Skeletal muscle cell (primary cell): ENCODE measurements around the gene DPP10.
"Not testable (repeated sequence)": the region's sequence is repeated elsewhere in the genome, so short reads cannot be mapped to it uniquely, and the experiment has no call there.

Experiments
- DNase-seq: peaks from one replicate; pipeline ENCODE4 v3.0.0-alpha.2; 2010; ENCODE audit warnings: low read depth
- H3K4me3 ChIP-seq: 2 replicates; pipeline ENCODE4 v1.5.1; 2011; ENCODE audit warnings: low read depth, mild to moderate bottlenecking, control low read depth, low read length, moderate library complexity

Gene DPP10

GRCh38 chr2:114496959-114497358 lies 54.5 kb downstream of the DPP10 start:
- H3K4me3 ChIP-seq = no peak overlapping the region
- no peak for DNase-seq

GRCh38 chr2:114499101-114499500 lies 56.7 kb downstream of the DPP10 start:
- H3K4me3 ChIP-seq = no peak overlapping the region
- DNase-seq = no peak

GRCh38 chr2:114507744-114508143 lies 65.3 kb downstream of the DPP10 start:
- H3K4me3 ChIP-seq = no peak overlapping the region
- DNase-seq = no peak

- DNase-seq = no peak
- no peak overlapping the region for H3K4me3 ChIP-seq
Measured at GRCh38 chr2:114515882-114516281, 73.4 kb downstream of the DPP10 start.

DNA sequence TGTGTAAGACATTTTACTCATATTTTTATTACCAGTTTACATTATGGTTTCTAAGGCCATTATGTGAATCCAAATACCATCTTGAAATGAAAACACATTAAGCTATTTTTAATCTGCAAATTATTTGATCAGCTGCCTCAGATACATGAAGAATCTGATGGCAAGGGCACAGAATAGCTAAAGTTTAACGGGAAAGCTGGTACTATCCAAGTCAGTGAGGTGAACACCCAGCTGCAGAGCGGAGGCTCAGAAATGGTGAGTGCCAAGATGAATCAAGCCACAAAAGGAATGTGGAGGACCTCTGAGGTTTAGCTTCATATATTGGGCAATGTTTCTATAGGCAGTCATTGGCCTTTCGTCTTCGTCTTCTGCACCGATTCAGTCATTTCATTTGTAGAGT lies 75.1 kb downstream of the DPP10 start:
- H3K4me3 ChIP-seq = no peak overlapping the region
- DNase-seq = no peak

DNA sequence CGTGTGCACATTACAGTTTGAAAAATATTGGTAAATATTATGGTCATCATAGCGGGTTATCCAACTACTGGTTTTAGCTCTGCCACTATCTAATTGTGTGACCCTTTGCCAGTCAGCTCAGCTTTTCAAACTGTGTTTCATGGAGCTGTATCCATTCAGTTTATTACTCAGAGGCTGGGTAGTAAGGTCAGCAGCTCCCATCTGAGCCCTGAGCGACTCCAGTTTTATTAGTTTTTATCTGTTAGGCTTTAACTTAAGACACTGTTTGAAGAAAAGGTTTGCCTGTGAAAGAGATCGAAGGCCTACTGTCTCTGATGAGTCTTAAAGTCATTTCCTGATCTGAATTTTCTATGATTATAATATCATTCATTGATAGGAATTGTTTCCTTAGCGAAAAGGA lies 76.3 kb downstream of the DPP10 start:
- H3K4me3 ChIP-seq = no peak overlapping the region
- no peak for DNase-seq

DNA sequence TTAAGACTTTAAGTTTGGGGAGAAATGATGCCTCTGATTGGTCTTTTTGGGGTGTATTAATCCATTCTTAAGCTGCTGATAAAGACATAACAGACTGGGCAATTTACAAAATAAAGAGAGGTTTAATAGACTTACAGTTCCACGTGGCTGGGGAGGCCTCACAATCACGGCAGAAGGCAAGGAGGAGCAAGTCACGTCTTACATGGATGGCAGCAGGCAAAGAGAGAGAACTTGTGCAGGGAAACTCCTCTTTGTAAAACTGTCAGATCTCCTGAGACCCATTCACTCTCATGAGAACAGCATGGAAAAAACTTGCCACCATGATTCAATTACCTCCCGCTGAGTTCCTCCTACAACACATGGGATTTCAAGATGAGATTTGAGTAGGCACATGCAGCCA lies 80.2 kb downstream of the DPP10 start:
- DNase-seq, H3K4me3 ChIP-seq: not testable (repeated sequence)

GRCh38 chr2:114525955-114526354 lies 83.5 kb downstream of the DPP10 start:
- DNase-seq = no peak
- no peak overlapping the region for H3K4me3 ChIP-seq

DNA sequence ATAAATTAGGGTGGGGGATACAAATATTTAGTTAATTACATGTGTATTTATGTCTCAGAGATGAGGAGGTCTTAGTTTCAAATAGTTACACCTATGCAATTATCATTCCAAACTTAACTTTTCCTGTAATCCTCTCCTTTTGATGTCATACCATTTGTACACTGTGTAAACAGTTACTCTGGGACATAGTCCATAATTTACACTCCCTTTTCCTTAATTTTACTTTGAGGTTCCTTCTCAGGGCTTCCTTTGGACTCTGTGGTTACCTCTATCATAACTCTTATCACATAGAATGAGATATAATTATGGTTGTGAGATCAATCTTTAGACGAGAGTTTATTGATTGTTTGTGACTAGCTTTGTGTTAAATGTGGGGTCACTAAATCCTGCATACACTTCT lies 84.4 kb downstream of the DPP10 start:
- DNase-seq = no peak
- H3K4me3 ChIP-seq = no peak overlapping the region

DNA sequence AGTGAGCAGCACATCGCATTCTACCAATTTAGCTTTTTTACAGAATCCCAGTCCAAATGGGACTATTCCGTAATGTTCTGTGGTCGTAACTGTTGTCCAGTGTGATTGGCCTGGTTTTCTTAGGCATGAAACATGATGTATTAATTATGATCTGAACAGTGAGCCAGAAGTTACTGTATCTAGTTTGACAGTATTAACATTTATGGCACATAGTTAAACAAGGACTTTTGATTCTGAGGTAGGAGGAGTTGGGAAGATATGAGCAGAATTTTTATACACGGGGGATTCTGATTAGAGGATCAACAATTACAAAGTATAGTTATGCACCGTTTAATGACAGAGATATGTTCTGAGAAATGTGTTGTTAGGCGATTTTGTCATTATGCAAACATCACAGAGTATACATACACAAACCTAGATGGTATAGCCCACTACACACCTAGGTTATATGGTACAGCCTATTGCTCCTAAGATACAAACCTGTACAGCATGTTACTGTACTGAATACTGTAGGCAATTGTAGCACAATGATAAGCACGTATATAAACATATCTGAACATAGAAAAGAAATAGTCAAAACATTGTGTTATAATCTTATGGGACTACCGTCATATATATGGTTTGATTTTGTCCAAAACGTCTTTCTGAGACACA lies 85.0 kb downstream of the DPP10 start:
- no peak for DNase-seq
- no peak overlapping the region for H3K4me3 ChIP-seq

- no peak overlapping the region for H3K4me3 ChIP-seq
- no peak for DNase-seq
Measured at GRCh38 chr2:114534116-114535084, 92.0 kb downstream of the DPP10 start.

- no peak overlapping the region for H3K4me3 ChIP-seq
- no peak for DNase-seq
Measured at GRCh38 chr2:114537777-114538176, 95.3 kb downstream of the DPP10 start.

- no peak for DNase-seq
- no peak overlapping the region for H3K4me3 ChIP-seq
Measured at GRCh38 chr2:114542695-114543094, 100.3 kb downstream of the DPP10 start.

DNA sequence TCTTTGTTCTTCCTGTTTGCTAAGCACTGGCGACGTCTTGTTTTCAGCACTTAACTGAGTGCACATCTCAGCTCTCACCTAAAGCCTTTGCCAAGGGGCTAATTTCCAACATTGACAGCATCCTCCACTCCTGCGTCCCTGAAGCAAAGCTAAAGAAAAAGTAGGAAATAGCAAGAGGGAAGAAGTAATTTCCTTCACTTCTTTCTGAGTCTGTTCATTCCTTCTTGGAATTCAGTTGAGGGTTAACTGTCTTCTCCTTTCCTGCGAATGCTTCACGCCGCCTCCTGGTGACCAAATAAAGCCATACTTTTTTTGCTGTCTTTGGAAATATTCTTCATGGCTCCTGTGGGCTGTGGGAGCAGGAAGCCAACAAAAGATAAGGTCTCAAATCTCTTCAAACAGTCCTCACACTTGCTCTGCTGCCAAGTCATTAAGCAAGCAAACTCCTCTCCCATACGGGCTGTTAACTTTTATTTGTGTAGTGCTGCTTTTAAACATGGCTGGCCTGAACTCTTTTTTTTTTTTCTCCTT lies 100.9 kb downstream of the DPP10 start:
- no peak overlapping the region for H3K4me3 ChIP-seq
- no peak for DNase-seq

GRCh38 chr2:114545052-114545451 lies 102.6 kb downstream of the DPP10 start:
- DNase-seq = no peak

DNA sequence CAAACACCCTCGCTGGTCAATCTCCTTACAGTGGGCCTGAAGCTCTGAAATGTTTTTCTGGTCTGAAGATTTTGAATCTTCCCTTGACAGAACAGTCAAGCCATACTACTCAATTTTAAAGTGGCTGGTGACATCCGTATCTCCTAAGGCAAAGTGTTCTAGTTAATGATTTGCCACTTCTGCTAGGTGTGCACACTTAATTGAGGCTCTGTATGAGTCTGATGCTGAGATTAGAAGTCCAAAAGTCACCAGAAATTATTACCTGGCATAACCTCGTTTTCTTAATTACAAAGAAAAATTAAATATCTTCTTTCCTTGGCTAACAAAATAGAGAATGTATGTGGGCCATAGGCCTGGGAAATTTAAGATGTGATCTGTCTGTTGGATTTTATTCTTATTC lies 104.1 kb downstream of the DPP10 start:
- H3K4me3 ChIP-seq = no peak overlapping the region
- no peak for DNase-seq

More at GRCh38 chr2:114545052-114545451, 102.6 kb downstream of the DPP10 start:
- no peak overlapping the region for H3K4me3 ChIP-seq

- no peak overlapping the region for H3K4me3 ChIP-seq
- DNase-seq = no peak
Measured at GRCh38 chr2:114548151-114548550, 105.7 kb downstream of the DPP10 start.

- DNase-seq = no peak
- no peak overlapping the region for H3K4me3 ChIP-seq
Measured at GRCh38 chr2:114550364-114550763, 107.9 kb downstream of the DPP10 start.

DNA sequence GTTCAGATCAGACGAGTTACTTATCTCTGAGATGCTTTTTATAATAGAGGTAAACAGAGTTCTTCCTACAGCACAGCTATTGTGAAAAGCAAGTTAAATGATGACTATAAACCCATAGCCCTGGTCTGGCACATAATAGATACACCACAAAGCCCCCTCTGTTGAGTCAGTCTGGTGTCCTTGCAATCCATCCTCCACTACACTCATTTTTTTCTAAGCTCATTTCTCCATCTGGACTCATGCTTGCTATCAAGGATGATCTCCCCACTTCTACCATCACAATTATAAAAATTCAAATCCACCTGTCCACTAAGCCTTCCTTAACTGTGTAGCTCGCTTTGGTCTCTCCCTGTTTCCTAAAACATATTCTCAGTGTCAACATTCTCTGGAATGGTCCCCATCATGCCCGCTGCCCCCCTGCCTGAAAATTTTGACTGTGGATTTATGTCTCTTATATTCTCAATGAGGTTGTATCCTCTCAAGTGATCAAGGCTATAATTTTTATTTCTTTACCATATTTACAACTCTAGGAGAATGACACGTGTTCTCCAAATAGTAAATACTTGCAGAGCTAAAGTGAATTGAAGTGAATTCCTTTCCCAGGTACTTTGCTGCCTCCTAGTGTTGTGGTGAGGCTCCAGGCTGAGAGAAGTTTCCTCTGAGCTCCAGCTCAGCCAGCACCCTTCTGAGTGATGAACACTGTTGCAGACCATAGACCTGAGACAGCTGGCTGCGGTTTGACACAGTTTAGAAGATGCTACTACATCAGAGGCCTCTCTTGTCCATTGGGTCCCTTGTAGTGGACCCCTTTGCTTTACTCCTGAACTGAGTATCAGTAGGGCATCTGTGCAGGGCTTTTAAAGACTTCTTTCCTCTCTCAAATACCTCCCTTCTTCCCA lies 108.7 kb downstream of the DPP10 start:
- DNase-seq = peak; percentile 1
- no peak overlapping the region for H3K4me3 ChIP-seq

DNA sequence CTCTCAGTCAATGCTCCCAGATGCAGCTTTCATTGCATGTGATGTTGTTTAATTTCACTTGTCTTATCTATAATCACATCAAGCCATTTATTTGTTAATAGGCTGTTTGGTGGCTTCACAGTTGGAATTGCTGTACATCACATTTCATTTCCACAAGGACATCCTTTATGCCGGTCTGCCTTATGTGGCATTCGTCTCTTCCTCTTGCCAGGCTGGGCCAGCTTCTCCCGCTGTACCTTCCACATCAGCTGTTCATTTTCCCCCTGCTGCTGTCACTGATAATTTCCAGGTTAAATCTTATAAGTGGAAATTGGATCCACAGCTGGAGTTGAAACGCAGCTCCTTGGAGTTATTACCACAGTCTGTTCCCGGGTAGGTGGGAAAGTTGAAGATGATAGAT lies 110.6 kb downstream of the DPP10 start:
- DNase-seq = no peak
- no peak overlapping the region for H3K4me3 ChIP-seq
